IMR-90 (cell line): ENCODE results near the gene MSI2. TPM values are rescaled to one million over a fixed set of nuclear protein-coding genes. Genes with fewer than 3 reads are reported as not detected.

Source experiments
- ATAC-seq: fragments of 200-7000 bp; cut with Tn5 transposase; 2 replicates; pipeline ENCODE4 v1.9.1; 2020; ENCODE audit warnings: low read depth, mild to moderate bottlenecking, moderate library complexity
- BruUV-seq: library from RNA; stranded (reverse); fragments of 400-500 nt; replicated peaks from 2 replicates; lab custom pipeline; 2021; lab: Mats Ljungman, UMichigan
- CTCF ChIA-PET: fragments of 300-600 bp; formaldehyde crosslinking; extraction: SDS; loops from one replicate; lab custom pipeline; 2021; ENCODE audit warnings: antibody characterized with exemption; lab: Yijun Ruan, JAX
- POLR2A ChIA-PET: fragments of 300-600 bp; sonication (Branson Sonifier 250); formaldehyde crosslinking; loops from one replicate; lab custom pipeline; 2022; ENCODE audit warnings: antibody characterized with exemption; ENCODE audit not compliant: unreplicated experiment; lab: Charles Lee
- DNase-seq: peaks from one replicate; pipeline ENCODE4 v3.0.0; 2013
- H2AFZ ChIP-seq: replicated peaks from 2 replicates; pipeline ENCODE3; 2013; ENCODE audit warnings: low read length, mild to moderate bottlenecking; ENCODE audit not compliant: poor library complexity
- H2AK5ac ChIP-seq: 2 replicates; pipeline ENCODE4 v1.6.1; 2013; ENCODE audit warnings: low read depth, low read length, inconsistent platforms
- H2AK9ac ChIP-seq: replicated peaks from 2 replicates; pipeline ENCODE3; 2013; ENCODE audit warnings: mild to moderate bottlenecking, low read depth, low read length, moderate library complexity; ENCODE audit not compliant: poor library complexity
- H2BK120ac ChIP-seq: 2 replicates; pipeline ENCODE4 v1.6.1; 2013; ENCODE audit warnings: low read depth, low read length, inconsistent platforms
- H2BK15ac ChIP-seq: 3 replicates; pipeline ENCODE4 v1.6.1; 2013; ENCODE audit warnings: low read depth, low read length, inconsistent platforms
- H2BK20ac ChIP-seq: 2 replicates; pipeline ENCODE4 v1.6.1; 2013; ENCODE audit warnings: low read depth, mild to moderate bottlenecking, inconsistent platforms, low read length, moderate library complexity
- H2BK5ac ChIP-seq: 2 replicates; pipeline ENCODE4 v1.6.1; 2013; ENCODE audit warnings: mild to moderate bottlenecking, low read depth, low read length, inconsistent platforms; ENCODE audit not compliant: poor library complexity, severe bottlenecking
- H3K14ac ChIP-seq: replicated peaks from 2 replicates; pipeline ENCODE4 v1.6.1; 2013; ENCODE audit warnings: low read depth, low read length, inconsistent platforms
- H3K18ac ChIP-seq: 2 replicates; pipeline ENCODE4 v1.6.1; 2013; ENCODE audit warnings: low read depth, low read length, control low read depth
- H3K23ac ChIP-seq: 2 replicates; pipeline ENCODE4 v1.6.1; 2013; ENCODE audit warnings: low read depth, low read length, inconsistent platforms
- H3K27ac ChIP-seq: 2 replicates; pipeline ENCODE4 v1.5.1; 2013; ENCODE audit warnings: mild to moderate bottlenecking, control low read depth, low read length; ENCODE audit not compliant: insufficient read depth
- H3K27me3 ChIP-seq: 2 replicates; pipeline ENCODE4 v1.6.1; 2013; ENCODE audit warnings: low read length; ENCODE audit not compliant: control insufficient read depth, insufficient read depth
- H3K36me3 ChIP-seq: 2 replicates; pipeline ENCODE4 v1.6.1; 2013; ENCODE audit warnings: low read length, mixed read lengths; ENCODE audit not compliant: control insufficient read depth, insufficient read depth
- H3K4ac ChIP-seq: 2 replicates; pipeline ENCODE4 v1.6.1; 2013; ENCODE audit warnings: low read depth, low read length, inconsistent platforms
- H3K4me1 ChIP-seq: 2 replicates; pipeline ENCODE4 v1.6.1; 2013; ENCODE audit warnings: low read length, mixed read lengths; ENCODE audit not compliant: control insufficient read depth, insufficient read depth
- H3K4me2 ChIP-seq: 2 replicates; pipeline ENCODE4 v1.6.1; 2013; ENCODE audit warnings: low read depth, mild to moderate bottlenecking, control low read depth, low read length, moderate library complexity
- H3K4me3 ChIP-seq: 2 replicates; pipeline ENCODE4 v1.5.1; 2013; ENCODE audit warnings: low read depth, mild to moderate bottlenecking, control low read depth, low read length, moderate library complexity; ENCODE audit not compliant: insufficient read depth
- H3K56ac ChIP-seq: 2 replicates; pipeline ENCODE4 v1.6.1; 2013; ENCODE audit warnings: low read length, inconsistent platforms; ENCODE audit not compliant: insufficient read depth; ENCODE audit errors: extremely low read depth
- H3K79me1 ChIP-seq, 2 experiments: 2 replicates each; pipeline ENCODE4 v1.6.1; 2013; ENCODE audit warnings: low read length in 2 of 2, inconsistent platforms in 1 of 2, low read depth in 1 of 2
- H3K9ac ChIP-seq: 2 replicates; pipeline ENCODE4 v1.6.1; 2013; ENCODE audit warnings: low read depth, low read length, control low read depth
- H3K9me1 ChIP-seq: 2 replicates; pipeline ENCODE4 v1.6.1; 2013; ENCODE audit warnings: low read length, inconsistent platforms; ENCODE audit not compliant: insufficient read depth
- H3K9me3 ChIP-seq: 2 replicates; pipeline ENCODE4 v1.6.1; 2013; ENCODE audit warnings: low read length; ENCODE audit not compliant: control insufficient read depth, insufficient read depth
- H4K20me1 ChIP-seq: 2 replicates; pipeline ENCODE4 v1.6.1; 2013; ENCODE audit warnings: low read length, inconsistent platforms; ENCODE audit not compliant: insufficient read depth
- H4K5ac ChIP-seq: 2 replicates; pipeline ENCODE4 v1.6.1; 2013; ENCODE audit warnings: mild to moderate bottlenecking, low read depth, low read length, control low read depth
- H4K8ac ChIP-seq, 2 experiments: 2 replicates each; pipeline ENCODE4 v1.6.1; 2013; ENCODE audit warnings: low read depth in 2 of 2, low read length in 2 of 2, control low read depth in 1 of 2, inconsistent platforms in 1 of 2
- H4K91ac ChIP-seq: 2 replicates; pipeline ENCODE4 v1.6.1; 2013; ENCODE audit warnings: low read depth, low read length, inconsistent platforms; ENCODE audit not compliant: insufficient read depth
- FOS ChIP-seq: fragments of 150-350 bp; IDR thresholded peaks from 2 replicates; pipeline ENCODE4 v1.6.1; 2016; ENCODE audit warnings: low read depth, low read length
- MXI1 ChIP-seq: IDR thresholded peaks from 2 replicates; pipeline ENCODE4 v1.6.1; 2012; ENCODE audit warnings: low read depth, mild to moderate bottlenecking, low read length, moderate library complexity, borderline replicate concordance
- RAD21 ChIP-seq: IDR thresholded peaks from 2 replicates; pipeline ENCODE4 v1.6.1; 2012; ENCODE audit warnings: low read length, improper control_type of control experiment
- WGBS, 2 experiments: methylation state at CpG; one replicate each; pipeline versions ENCODE4 v1.1.5 to v1.1.7; 2013; ENCODE audit warnings: missing lambda C conversion rate in 2 of 2; ENCODE audit not compliant: insufficient read length in 1 of 2; ENCODE audit errors: extremely low coverage in 2 of 2; 5-methylcytosine and 5-hydroxymethylcytosine counted together
- dilution Hi-C: fragments of 300-500 bp; cut with HindIII; formaldehyde crosslinking; loops from one replicate; pipeline ENCODE4 v1.14.3; 2018; ENCODE audit warnings: low sequenced_read_pairs; ENCODE audit not compliant: unreplicated experiment
- in situ Hi-C: fragments of 300-500 bp; cut with MboI; formaldehyde crosslinking; loops from 3 replicates; pipeline ENCODE4 v1.14.3; 2019; ENCODE audit warnings: low sequenced_read_pairs, inconsistent platforms, mixed read lengths
- intact Hi-C: fragments of 100-400 bp; cut with micrococcal nuclease; formaldehyde crosslinking; loops from 2 replicates; pipeline ENCODE4 v1.10.0; 2022
- polyA plus RNA-seq, 3 experiments: library from polyadenylated mRNA; depleted of rRNA; stranded (reverse); fragments of >200 nt; gene quantifications; 2 replicates each; pipeline ENCODE4 v1.2.3, GENCODE V29; 2012; ENCODE audit warnings: low replicate concordance in 1 of 3
- total RNA-seq: library from RNA; depleted of rRNA; stranded (reverse); fragments of >200 nt; gene quantifications from 2 replicates; pipeline ENCODE4 v1.2.3, GENCODE V29; 2012

MSI2 gene
- total and polyA plus RNA-seq, 2 of the 4 experiments (the other 2 are of a cell fraction) = 13.0 to 16.0 TPM

- H2AFZ ChIP-seq = no peak overlapping the region
- TF ChIP-seq MXI1 (no peak), FOS (no peak), RAD21 (0 out of 2 replicates have a peak, but pooled peaks have one; percentile 3)
- H3K4me3 ChIP-seq = no peak overlapping the region
- peaks cover 8% of the 10 kb centered on the region; the same call in 1 of the 2 replicates for H3K36me3 ChIP-seq
- no peak overlapping the region for H2BK20ac ChIP-seq
- WGBS, 2 experiments = 100% methylated on average over 4 of the region's 15 CpGs; no CpG with 5 or more reads in 1 of the 2 experiments
- no peaks in the 10 kb centered on the region for H3K9me3 ChIP-seq
- no peak overlapping the region for H2BK15ac ChIP-seq
- in situ Hi-C loops (no loop called here), intact Hi-C loops (no loop called here), dilution Hi-C loops (no loop called here)
- BruUV-seq = no TSS peak
- H4K20me1 ChIP-seq = peaks cover 3% of the 10 kb centered on the region; the same call in 1 of the 2 replicates
- no peak overlapping the region for H2AK5ac ChIP-seq
- ATAC-seq (no peak), DNase-seq (no peak)
- no peak overlapping the region for H3K23ac ChIP-seq
- peaks cover 10% of the 10 kb centered on the region for H3K4me1 ChIP-seq
- no peak overlapping the region for H3K9ac ChIP-seq
- no peak overlapping the region for H3K27ac ChIP-seq
- no peaks in the 10 kb centered on the region for H3K27me3 ChIP-seq
- no peak overlapping the region for H3K18ac ChIP-seq
- H2BK120ac ChIP-seq = no peak overlapping the region
- H3K14ac ChIP-seq = no peak overlapping the region
- H4K5ac ChIP-seq = no peak overlapping the region
- no peak overlapping the region for H4K91ac ChIP-seq
- ChIA-PET POLR2A (no interaction called here), CTCF (interaction anchor here (1.1 kb wide), 1 partner anchor 158 kb away, joined by 3 read pairs; no protein-coding TSS in a partner anchor)
- H2AK9ac ChIP-seq = no peak overlapping the region
- H4K8ac ChIP-seq = no peak overlapping the region
- H3K4ac ChIP-seq = no peak overlapping the region; the same call in 1 of the 2 replicates
- no peak overlapping the region for H2BK5ac ChIP-seq
- H3K4me2 ChIP-seq = no peak overlapping the region
- no peak overlapping the region for H3K56ac ChIP-seq
- H3K79me1 ChIP-seq = peaks cover 4 to 20% of the 10 kb centered on the region in 2 experiments; a peak in 2 of 4 replicates
- H3K9me1 ChIP-seq = peaks cover 13% of the 10 kb centered on the region
Observed at GRCh38 chr17:57401556-57402488, 145.5 kb downstream of the MSI2 start.
